Parathyroid adenoma (tissue), 2 donors: ENCODE data around the gene RNF31.

ENCODE experiments used
- H2AFZ ChIP-seq: fragments of 300-600 bp; sonication (generic); one replicate; pipeline ENCODE4 v1.7.0; 2017; ENCODE audit warnings: antibody characterized with exemption, mild to moderate bottlenecking
- H3K27ac ChIP-seq: fragments of 300-600 bp; sonication (generic); one replicate; pipeline ENCODE4 v1.7.0; 2017
- H3K27me3 ChIP-seq: fragments of 300-600 bp; sonication (generic); one replicate; pipeline ENCODE4 v1.7.0; 2017; ENCODE audit warnings: low read length; ENCODE audit not compliant: control insufficient read depth, insufficient read depth
- H3K36me3 ChIP-seq: fragments of 300-600 bp; sonication (generic); one replicate; pipeline ENCODE4 v1.7.0; 2017; ENCODE audit warnings: low read length; ENCODE audit not compliant: control insufficient read depth, insufficient read depth
- H3K4me1 ChIP-seq: fragments of 300-600 bp; sonication (generic); one replicate; pipeline ENCODE4 v1.7.0; 2017; ENCODE audit warnings: control low read depth
- H3K4me2 ChIP-seq: fragments of 300-600 bp; sonication (generic); one replicate; pipeline ENCODE4 v1.7.0; 2017; ENCODE audit warnings: low read length
- H3K4me3 ChIP-seq: fragments of 300-600 bp; sonication (generic); one replicate; pipeline ENCODE4 v1.7.0; 2017; ENCODE audit warnings: low read depth, low read length
- H3K79me2 ChIP-seq: fragments of 300-600 bp; sonication (generic); one replicate; pipeline ENCODE4 v1.7.0; 2017; ENCODE audit warnings: control low read depth
- H3K9ac ChIP-seq: fragments of 300-600 bp; sonication (generic); one replicate; pipeline ENCODE4 v1.7.0; 2017; ENCODE audit warnings: mild to moderate bottlenecking
- H3K9me3 ChIP-seq: fragments of 300-600 bp; sonication (generic); one replicate; pipeline ENCODE4 v1.7.0; 2017; ENCODE audit warnings: low read length; ENCODE audit not compliant: control insufficient read depth
- TF ChIP-seq, protein P1 (sequence below): fragments of 300-600 bp; sonication (generic); IDR thresholded peaks from one replicate; pipeline ENCODE4 v1.7.0; 2017; ENCODE audit warnings: antibody characterized with exemption, mild to moderate bottlenecking
- donor health status: primary hyperparathyroidism.

Gene RNF31

DNA sequence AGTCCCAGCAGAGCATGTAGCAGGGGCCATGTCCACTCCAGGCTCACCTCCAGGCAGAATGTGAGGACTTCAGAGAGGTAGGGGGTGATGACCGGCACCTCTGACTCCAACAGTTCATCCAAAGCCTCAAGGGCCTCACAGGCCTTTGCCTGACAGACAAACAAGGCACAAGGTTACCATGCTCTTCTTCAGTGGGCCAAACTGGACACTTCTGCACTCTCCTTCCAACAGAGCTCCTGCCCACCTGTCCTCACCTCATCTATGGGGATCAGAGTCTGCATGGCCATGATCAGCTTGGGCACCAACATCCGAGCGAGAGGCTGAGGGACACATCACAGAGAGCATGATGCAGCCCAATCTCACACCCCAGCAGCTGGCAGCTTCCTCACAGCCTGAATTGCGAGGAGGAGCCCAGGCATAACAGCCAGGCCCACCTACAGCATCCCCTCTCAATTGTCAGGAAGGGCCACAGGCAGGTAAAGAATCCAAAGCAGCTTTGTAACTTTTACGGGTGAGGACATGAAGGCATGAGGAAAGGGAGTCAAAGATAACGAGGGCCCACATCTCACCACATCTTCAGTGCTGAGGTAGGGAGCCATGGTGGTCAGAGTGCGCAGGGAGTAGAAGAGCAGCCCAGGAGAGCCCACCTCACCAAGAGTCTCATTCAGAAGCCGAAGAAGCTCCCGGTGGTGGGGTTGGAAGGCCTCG is 39.7 kb downstream of the RNF31 start:
- TF ChIP-seq, protein P1, sequence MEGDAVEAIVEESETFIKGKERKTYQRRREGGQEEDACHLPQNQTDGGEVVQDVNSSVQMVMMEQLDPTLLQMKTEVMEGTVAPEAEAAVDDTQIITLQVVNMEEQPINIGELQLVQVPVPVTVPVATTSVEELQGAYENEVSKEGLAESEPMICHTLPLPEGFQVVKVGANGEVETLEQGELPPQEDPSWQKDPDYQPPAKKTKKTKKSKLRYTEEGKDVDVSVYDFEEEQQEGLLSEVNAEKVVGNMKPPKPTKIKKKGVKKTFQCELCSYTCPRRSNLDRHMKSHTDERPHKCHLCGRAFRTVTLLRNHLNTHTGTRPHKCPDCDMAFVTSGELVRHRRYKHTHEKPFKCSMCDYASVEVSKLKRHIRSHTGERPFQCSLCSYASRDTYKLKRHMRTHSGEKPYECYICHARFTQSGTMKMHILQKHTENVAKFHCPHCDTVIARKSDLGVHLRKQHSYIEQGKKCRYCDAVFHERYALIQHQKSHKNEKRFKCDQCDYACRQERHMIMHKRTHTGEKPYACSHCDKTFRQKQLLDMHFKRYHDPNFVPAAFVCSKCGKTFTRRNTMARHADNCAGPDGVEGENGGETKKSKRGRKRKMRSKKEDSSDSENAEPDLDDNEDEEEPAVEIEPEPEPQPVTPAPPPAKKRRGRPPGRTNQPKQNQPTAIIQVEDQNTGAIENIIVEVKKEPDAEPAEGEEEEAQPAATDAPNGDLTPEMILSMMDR: no peak
- H3K4me3 ChIP-seq: no peak overlapping the region
- no peaks in the 10 kb centered on the region for H3K27me3 ChIP-seq
- H3K9me3 ChIP-seq: no peaks in the 10 kb centered on the region
- H3K79me2 ChIP-seq: no peaks in the 10 kb centered on the region
- no peak overlapping the region for H3K9ac ChIP-seq
- H3K27ac ChIP-seq: no peak overlapping the region
- H3K4me1 ChIP-seq: peaks cover 11% of the 10 kb centered on the region
- no peak overlapping the region for H2AFZ ChIP-seq
- no peak overlapping the region for H3K4me2 ChIP-seq
- H3K36me3 ChIP-seq: no peaks in the 10 kb centered on the region

DNA sequence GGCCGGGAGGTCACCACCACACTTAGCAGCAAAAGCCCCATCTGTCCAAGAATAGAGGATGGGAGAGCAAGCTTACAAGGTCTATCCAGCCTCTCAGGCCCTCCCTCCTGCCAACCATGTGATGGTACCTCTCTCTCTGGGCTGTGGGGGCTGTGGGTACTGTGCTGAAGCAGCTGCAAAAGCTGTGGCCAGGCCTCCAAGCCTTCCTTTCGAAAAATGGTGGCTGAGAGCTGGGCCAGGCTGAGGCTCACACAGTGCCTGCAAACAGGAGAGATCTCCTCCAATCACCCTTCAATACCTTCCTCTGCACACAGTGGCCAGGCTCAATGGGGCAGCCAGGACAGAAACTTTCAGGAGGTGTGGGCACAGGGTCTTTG is 40.2 kb downstream of the RNF31 start:
- Histone ChIP-seq H3K79me2 (no peaks in the 10 kb centered on the region), H3K4me2 (peak overlapping the region; percentile 86), H3K4me3 (peak overlapping the region; percentile 81), H3K27ac (no peak overlapping the region), H3K36me3 (no peaks in the 10 kb centered on the region), H2AFZ (no peak overlapping the region), H3K9me3 (no peaks in the 10 kb centered on the region), H3K9ac (no peak overlapping the region), H3K27me3 (no peaks in the 10 kb centered on the region), H3K4me1 (peaks cover 11% of the 10 kb centered on the region)
- TF ChIP-seq, protein P1: no peak

DNA sequence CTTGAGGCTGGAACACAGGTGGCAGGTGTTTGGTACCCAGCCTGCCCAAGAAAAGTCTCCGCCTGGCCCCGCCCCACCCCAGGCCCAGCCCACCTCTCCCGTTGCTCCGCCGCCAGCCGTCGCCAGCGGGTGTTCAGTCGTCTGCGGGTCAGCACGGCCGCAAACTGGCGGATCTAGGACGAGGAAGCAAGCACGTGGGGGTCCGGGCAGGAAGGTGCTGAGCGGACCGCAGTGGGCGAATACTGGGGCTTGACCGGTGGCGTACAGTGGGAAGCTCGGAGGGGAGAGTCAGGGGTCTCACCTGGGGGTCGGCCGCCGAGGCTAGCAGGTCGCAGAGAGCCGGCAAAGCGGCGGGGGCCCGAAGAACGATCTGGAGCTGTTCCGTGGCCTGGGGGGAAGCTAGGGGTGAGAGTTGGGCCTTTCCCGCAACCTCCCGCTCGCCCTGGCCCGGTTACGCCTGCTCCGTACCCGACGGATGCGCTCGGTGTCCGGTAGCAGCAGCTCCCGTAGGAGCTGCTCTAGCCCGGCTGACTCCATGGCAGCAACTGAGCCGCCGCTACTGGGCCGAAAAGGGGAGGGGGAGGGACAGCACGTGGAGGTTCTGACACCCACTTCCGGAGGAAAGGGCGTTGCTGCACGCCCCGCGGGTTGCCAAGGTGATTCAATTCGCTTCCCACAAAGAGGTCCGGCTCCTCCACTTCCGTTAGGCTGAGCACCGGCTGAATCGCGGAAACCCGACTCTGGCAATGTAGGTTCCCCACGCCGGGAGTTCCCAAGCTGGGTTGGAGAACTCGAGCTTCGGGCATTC is 41.2 kb downstream of the RNF31 start, which contains the start of gene IPO4:
Gene IPO4, minus strand, starts transcription at position 566 of the 808 bp plus-strand sequence. Its CDS starts 29 bp downstream, at position 537.
- no peaks in the 10 kb centered on the region for H3K27me3 ChIP-seq
- H3K4me2 ChIP-seq: peak within 1 kb of the TSS; percentile 86
- H2AFZ ChIP-seq: peak within 1 kb of the TSS; percentile 79
- TF ChIP-seq, protein P1: no peak
- no peak within 1 kb of the TSS for H3K9ac ChIP-seq
- no peaks in the 10 kb centered on the region for H3K9me3 ChIP-seq
- H3K4me1 ChIP-seq: peaks cover 11% of the 10 kb centered on the region
- peak within 1 kb of the TSS; percentile 73 for H3K27ac ChIP-seq
- H3K36me3 ChIP-seq: no peaks in the 10 kb centered on the region
- no peaks in the 10 kb centered on the region for H3K79me2 ChIP-seq
- peak within 1 kb of the TSS; percentile 81 for H3K4me3 ChIP-seq

DNA sequence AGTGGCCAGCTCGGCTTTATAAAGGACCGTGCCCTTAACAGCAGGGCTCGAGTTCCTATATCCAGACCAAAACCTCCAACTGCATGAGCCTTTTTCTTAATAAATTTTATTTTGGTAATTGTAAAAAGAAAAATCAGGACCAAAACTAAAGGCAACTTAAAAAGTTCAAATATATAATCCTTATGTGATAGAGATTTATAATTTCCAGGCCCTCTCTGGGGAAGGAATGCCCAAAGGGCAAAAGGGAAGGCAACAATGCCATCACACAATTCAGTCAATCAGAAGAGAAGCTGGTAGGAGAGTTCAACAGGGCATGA is 41.7 kb downstream of the RNF31 start:
- H3K79me2 ChIP-seq: no peaks in the 10 kb centered on the region
- H3K4me3 ChIP-seq: peak overlapping the region; percentile 81
- H3K9ac ChIP-seq: no peak overlapping the region
- H3K4me2 ChIP-seq: peak overlapping the region; percentile 86
- H3K36me3 ChIP-seq: no peaks in the 10 kb centered on the region
- peak overlapping the region; percentile 79 for H2AFZ ChIP-seq
- H3K27me3 ChIP-seq: no peaks in the 10 kb centered on the region
- TF ChIP-seq, protein P1: no peak
- peaks cover 11% of the 10 kb centered on the region for H3K4me1 ChIP-seq
- H3K9me3 ChIP-seq: no peaks in the 10 kb centered on the region
- peak overlapping the region; percentile 73 for H3K27ac ChIP-seq
